HG03565 (cell line): Measurements from ENCODE around the gene TOP3B.

Experiments used
- ATAC-seq: cut with Tn5 transposase; IDR thresholded peaks from one replicate; pipeline ENCODE4 v1.9.1; 2021; ENCODE audit warnings: mild to moderate bottlenecking, moderate library complexity; ENCODE audit not compliant: unreplicated experiment

The TOP3B gene

DNA sequence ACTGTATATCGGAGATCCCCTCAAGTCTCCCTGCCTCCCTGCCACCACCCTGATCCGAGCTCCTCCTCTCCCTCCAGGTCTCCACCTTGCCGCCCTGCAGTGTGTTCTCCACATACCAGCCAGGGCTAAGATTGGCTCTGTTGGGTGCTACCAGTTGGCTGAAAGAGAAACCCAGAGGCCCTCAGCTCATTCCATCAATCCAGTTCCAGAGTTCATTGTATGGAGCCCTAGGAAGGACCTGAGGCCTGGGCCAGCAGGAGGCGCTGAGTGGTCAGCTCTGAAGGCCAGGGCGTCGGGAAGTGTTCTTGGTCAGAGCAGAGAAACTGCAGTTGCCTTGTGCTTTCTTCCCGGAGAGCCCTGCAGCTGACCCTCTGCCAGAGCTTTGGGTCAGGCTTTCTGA lies 2.2 kb upstream of the TOP3B start:
- ATAC-seq, result no peak

DNA sequence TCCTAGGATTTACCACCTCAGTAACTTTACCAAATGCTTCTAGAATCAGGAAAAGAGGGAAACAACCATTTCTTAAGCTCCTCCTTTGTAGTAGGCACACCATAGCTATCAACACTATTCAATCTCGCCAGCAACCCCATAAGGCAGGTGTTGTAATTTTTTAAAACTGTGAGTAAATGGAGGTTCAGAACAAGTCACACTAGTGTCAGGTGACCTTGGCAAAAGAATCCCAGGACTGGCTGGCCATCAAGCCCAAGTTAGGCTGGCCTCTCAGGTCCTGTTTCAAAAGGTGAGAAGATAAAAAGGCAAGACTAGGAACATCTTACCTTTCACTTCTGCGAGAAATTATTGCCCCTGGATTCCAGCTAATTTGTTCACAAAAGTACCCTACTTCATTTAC lies 713 bp downstream of the TOP3B start:
- no peak for ATAC-seq

DNA sequence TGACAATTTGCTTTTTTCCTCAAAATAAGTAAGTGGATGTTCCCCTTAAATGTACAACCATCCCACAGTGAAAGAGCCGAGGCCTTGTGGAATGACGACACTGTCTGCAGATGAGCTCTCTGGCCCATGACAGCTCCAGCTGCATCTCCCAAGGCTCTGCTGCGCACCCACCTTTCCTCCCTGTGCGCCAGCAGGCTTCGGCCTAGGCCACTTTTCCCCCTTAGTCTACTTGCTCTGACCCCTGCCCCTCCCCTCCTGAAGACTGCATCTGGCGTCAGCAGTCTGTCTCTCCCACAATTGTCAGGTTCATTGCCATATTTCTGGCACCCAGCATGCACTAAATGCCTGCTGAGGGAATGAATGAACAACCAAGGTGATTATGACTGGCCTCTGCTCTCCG lies 2.0 kb downstream of the TOP3B start:
- no peak for ATAC-seq

DNA sequence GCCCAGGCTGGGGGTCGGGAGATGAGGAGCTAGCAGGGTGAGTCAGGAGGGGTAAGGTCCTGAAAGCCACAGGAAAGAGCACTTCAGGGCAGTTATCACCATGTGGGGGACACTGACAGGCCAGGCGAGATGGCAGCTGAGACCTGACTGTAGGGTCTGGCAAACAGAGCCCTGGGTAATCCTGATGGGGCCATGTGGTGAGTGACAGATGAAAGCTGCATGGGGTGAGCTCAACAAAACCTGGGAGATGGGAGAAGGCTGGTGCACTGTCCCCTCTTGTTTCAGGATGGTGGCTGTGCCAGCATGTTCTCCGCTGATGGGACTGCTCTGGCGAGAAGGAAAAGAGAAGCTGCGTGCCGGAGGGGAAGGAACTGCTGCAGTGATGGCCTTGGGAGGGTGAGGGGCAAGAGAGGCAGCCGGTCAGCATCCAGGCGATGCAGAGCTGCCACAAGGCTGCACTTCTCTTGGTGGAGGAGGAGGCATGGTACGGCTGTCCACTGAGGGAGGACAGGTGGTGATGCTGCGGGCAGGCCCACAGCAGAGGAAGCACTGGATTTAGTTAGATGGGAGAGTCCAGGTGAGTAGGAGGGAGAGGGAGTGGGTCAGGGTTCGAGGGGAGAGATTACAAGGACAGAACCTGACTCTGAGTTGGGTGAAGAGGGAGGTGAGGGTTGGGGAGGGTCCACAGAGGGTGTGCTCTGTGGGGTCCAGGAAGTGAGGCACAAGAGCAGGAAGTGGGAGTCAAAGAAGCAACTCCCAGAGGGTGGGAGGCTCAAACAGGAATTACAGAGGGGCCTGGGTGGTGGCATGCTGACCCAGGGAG lies 3.8 kb downstream of the TOP3B start:
- ATAC-seq, result no peak

DNA sequence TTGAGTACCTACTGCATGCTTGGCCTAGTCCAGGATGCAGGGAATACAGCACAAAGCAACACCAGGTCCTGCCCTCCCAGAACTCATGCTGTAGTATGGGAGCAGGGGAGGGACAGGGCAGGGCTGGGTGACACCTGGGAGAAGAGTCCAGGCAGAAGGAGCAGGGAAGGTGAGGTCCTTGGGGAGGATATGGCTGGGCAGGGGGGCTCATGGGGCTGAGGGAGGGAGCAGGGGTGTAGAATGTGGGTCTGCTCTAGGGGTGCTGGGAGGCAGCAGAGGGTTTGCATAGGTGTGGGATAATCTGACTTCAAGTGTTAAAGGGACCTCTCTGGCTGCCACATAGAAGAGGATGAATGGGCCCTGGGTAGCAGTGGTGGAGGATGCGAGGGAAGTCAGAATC lies 4.8 kb downstream of the TOP3B start:
- no peak for ATAC-seq

DNA sequence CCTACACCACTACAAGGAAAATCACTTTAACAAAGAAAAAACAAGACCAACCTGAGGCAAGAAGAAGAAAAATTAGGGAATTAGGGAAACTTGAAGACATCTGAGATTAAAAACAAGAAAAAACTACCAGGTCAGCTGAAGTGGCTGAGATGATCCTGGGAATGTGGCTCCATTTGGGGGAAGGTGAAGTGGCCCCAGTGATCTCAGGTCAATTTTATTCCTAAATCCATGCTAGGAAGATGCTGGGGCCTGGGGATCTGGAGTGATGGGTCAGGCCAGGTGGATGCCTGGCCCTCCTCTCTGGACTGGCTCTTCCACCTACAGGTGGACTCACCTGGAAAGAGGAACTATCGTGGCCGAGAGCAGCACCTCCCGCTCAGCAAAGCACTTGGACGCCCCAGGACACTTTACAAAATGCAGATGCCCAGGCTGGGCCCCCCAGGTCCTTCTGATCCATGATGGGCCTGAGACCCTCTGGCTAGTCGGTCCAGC lies 6.7 kb downstream of the TOP3B start:
- no peak for ATAC-seq

DNA sequence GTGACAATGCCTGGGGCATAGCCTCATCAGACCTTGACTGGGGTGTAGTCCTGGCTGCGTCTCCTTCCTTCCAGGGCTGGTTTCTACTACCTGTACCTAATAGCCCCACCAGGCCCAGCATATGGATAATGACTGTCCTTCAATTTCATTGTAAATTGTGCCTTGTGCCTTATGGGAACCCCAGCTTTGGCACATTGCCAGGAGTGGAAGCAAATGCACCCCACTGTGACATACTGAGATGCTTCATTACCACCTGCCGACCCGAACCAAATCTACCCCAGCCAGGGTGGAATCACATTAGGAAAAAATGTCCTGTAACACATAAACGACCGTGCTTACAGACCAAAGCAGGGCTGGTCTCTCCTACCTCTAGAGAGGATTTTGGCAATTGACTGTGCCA lies 7.3 kb downstream of the TOP3B start:
- no peak for ATAC-seq

DNA sequence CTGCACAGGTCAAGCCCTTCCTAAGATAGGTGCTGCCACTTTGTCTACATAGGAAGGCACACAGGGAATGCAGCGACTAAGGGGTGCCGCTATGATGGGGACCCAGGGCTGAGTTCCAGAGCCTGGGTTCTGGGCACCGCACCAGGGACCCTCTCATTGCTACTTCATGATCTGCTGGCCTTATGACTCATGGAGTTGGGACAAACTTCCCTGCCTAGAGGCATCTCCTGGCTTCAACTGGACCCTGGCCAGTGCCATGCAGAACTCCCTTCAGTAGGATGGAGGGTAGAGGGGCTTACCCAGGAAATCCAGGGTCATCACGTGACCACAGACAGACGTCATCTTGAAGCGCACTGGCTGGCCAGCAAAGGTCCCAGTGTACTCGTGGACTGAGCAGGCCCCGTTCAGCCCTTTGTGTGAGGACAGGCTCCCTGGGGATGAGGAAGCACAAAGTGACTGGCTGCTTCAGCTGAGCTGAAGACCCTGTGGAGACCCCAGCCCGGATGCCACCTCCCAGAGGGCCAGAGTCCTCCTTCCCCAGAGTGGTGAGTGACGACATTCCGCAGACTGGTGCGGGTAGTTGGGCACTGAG lies 8.4 kb downstream of the TOP3B start:
- no peak for ATAC-seq

DNA sequence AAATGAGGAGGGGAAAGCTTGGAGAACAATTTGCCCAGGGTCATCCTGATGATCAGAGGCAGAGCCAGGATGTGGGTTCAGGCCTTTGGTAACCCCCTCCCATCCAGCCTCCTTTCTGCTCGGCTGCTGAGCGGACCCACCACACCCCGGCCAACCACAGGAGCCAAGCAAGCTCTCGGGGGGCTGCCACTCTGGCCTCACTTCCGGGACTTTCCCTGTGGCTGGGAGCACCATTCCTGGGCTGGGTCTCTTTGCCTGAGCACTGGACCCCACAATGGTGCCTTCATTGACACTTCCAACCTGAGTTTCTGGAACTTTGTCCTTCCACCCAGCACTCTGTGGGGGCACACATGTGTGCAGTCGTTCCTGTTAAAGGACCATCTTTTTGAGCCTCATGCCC lies 9.8 kb downstream of the TOP3B start:
- no peak for ATAC-seq

DNA sequence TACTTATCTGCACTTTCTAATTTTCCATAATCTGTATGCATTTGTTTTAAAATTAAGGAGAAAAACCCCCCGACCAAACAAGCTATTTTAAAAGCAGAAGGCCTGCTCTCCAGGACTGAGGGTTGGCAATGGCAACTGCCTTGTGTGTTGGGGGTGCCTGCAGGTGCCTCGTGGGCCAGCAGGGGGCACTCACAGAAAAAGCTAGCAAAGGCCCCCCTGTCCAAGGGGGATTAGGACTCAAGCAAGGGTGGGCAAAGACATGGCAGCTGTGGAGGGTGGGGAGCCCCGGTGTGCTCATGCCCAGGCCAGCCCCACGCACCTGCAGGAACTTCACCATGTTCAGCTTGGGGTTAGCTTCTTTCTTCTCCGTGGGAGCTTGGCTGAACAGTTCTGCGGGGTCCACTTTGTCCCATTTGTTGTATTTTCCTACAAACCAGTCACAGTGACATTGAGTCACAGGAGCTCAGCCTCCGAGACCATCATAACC lies 10.3 kb downstream of the TOP3B start:
- no peak for ATAC-seq

DNA sequence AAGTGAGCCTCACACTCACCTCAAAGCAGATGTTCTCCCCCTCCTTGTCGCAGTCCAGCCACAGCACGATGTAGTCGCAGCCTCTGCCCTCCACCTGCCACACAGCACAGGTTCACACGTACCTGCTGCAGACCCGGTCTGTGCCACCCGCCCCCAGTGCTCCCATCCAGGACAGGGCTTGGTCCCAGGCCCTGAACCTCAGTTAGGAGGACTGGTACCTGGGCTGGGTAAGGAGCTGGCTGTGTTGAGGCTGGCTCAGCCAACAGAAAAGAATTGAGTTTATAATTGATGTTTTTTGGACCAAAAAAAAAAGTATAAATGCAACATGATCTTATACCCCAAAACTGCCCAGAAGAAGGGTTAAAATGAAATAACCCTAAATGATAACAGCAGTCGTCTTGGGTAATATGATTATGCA lies 10.7 kb downstream of the TOP3B start:
- ATAC-seq, result no peak

DNA sequence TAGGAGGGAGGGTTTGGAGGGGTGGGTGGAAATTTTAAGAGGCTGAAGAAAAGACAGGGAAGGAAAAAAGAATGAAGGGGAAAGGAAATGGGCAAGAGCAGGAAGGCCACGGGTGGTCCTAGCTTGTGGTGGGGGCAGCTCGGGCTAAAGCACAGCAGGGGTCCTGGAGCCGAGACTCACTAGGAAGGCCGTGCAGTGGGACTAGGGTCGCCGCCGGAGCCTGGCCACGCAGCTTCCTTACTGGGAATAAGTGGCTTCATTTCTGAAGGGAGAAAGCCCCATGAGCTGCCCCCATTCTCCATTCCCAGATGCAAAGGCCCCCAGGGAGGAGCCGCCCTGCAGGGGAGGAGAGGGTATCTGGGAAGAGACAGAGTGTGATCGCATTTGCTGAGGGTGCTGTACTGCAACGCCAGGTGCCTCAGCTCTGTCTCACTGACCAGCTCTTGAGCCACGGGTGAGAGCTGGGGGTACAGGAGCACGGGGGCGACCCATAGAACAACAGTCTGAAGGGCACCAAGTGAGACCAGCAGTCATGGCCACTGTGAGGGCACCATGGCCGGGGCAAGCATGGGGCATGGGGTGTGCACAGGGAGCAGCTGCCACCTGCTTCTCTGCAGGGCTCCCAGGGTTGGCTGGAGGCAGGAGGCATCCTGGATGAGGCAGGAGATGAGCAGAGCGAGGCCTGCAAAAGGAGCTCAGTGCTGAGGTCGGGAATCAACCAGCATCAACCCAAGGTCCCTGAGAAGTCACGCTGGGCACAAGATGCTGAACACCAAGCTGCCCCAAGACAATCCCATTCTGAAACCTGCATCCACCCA lies 11.6 kb downstream of the TOP3B start:
- no peak for ATAC-seq

DNA sequence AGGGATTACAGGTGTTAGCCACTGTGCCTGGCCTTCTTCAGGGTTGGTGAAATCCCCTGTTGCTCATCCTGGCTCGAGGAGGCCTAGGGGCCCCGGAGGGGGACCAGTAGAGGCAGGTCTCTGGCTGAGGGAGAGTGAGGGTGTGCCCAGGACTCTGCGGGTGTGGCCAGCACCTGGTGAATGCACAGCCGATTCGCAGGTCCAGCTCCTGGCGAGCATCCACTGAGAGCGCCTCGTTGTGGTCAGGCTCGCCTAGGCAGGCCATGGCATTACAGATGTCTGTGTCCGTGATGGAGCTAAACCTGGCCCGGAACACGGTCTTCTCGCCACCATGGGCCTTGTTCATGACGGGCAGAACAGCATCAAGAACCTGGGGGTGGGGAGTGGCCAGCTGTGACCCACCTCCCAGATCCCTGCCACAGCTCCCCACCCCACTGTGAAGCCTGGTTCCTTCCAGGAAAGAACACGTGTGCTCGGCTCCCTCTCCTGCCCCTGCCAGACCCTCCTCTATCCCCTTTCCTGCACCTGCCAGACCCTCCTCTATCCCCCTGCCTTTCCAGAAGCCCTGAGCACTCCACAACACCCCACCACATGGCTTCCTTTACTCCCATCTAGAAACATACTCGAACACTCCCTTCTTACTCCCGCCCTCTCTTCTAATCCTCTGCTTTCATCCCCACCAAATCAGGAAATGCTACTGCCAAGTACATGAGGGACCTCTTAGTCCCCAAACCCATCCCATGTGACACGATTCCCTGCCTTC lies 12.4 kb downstream of the TOP3B start:
- no peak for ATAC-seq

DNA sequence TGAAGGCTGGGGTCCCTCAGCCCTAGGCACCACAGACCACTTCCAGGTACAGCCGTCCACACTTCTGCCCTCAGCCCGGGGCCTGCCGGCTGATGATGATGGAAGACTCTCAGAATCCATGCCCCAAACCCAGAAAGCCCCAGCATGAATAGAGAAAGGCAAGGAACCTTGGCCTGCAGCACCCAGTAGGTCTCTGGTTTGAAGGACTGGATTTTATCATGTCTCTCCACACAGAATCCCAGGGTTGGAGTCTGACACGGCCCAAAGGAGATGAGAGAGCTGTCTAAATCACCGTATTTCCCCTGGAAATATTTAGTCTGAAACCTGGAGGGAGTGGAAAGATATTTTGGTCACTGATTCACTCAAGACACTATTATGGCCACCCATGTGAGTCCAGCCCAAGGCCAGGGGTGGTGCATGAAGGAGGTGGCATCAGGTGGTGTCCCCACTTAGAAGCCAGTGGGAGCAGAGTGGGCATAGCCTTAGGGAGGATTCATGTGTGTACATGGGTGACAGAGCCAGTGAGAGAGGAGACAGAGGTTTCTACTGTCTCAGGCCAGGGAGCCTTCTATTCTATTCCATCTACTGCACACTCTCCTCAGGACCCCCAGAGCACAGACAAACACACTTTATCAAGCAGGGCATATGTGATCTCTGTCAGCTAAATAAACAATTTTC lies 14.0 kb downstream of the TOP3B start:
- ATAC-seq, result no peak

DNA sequence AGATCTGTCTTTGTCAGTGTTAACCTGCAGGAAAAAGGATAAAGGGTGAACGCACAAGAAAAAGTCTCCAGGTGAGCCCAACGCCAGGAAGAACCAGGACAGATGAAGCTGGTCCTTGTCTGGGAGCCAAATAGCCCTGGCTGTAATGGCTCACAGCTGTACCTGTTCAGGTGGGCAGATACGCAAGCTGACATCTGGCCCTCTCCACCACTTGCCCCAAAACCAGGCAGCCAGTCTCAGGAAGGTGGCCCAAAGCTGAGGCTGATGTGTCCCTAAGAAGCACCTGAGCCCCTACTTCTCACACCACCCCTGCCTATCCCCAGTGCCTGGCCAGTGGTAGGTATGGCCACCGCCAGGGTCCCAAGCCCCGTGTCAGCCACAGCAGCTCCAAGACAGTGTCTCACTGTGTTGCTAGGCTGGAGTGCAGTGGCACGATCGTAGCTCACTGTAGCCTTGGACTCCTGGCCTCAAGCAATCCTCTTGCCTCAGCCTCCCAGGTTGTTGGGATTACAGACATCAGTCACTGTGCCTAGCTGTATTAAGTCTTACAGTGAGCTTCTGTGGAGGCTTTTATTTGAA lies 14.8 kb downstream of the TOP3B start:
- ATAC-seq, result no peak

DNA sequence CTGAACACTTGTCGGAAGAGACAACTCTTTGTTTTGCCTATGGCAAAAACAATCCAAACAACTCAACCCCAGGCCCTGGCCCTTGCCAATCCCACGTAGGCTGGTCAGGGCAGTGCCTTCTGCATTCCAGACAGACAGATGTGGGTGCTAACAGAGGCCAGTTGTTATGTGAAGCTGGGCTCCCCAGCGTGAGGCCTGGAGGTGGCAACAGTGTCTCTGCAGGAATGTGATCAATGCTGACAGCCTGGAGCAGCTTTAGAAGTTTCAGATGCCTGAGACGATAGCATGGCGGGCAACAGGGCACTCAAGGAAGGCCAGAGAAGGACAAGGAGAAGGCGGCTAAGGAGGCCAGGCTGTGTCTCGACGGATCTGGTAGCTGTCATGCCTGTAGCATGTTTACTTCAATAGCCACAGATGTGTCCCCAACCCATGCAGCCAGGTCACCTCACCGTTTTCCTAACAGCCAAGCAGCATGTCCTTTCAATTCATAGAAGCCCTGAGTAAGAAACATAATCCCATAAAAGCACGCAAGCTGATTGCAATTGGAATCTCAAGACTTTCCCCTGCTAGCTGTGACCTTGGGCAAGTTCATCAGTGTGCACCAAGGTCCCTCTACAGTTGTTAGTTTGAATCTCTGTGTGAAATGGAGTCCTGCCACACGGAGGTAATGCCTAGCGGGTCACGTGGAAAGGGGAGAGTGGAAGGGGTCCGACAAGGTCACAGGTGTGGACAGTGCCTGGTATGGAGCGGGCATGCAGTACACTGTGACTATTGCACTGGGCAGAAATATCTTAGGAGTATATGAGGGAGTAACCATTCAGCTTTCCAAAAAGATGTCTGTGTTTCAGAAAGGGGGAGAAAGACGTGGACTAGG lies 15.7 kb downstream of the TOP3B start:
- ATAC-seq, result no peak

DNA sequence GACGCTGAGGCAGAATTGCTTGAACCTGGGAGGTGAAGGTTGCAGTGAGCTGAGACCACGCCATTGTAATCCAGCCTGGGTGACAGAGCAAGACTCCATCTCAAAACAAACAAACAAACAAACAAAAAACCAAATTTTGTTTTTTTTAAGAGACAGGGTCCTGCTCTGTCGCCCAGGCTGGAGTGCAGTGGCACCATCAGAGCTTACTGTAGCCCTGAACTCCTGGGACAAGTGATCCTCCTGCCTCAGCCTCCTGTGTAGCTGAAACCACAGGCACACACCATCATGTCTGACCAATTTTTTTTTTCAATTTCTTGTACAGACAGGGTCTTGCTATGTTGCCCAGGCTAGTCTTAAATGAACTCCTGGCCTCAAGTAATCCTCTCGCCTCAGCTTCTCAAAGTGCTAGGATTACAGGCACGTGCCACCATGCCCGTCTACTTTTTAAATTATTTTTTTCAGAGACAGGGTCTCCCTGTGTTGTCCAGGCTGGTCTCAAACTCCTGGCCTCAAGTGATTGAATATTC lies 16.8 kb downstream of the TOP3B start:
- no peak for ATAC-seq

DNA sequence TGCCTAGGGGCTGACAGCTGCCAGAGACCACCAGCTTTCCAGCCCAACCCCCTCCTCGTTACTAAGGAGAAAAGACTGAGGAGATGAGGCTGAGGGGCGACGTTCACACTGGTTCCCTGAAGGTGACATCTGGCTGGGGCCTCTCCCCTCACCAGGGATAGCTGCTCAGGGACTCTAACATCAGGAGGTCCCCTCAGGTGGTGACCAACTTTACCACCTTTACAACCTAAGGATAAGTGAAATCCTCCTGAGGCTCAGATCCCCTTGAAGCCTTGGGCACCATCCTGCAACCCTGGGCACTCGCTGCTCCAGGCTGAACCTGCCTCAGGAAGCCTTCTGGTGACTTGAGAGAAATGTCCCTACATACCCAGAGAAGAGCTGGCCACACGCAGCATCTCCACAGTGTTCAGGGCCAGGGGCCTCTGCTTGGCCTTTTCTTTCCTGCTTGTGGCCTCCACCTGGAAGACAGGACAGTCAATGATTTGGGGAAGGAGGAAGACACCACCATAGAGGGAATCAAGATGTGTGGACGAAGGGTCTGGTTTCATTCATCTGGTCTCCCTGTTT lies 17.6 kb downstream of the TOP3B start:
- no peak for ATAC-seq
